Measurements from ENCODE around the gene ALKBH2. TPM values are rescaled to one million over a fixed set of nuclear protein-coding genes. Genes with fewer than 3 reads are reported as not detected.

ALKBH2 gene
- total RNA-seq, 1 donor from 2014 or later: 14.5 TPM

DNA sequence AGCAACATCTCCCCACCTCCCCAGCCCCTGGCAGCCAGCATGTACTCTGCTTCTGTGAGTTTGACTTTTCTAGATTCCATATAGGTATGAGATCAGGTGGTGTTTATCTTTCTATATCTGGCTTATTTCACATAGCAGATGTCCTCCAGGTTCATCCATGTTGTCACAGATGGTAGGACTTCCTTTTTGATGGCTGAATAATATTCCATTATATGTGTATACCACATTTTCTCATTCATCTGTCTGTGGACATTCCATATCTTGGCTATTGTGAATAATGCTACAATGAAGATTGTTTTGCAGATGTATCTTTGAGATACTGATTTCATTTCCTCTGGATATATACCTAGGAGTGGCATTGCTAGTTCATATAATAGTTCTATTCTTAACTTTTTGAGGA, 18.4 kb downstream of the ALKBH2 start:
- intact Hi-C loops (cut with DNase I): no loop called here
- TF ChIP-seq, protein P1, sequence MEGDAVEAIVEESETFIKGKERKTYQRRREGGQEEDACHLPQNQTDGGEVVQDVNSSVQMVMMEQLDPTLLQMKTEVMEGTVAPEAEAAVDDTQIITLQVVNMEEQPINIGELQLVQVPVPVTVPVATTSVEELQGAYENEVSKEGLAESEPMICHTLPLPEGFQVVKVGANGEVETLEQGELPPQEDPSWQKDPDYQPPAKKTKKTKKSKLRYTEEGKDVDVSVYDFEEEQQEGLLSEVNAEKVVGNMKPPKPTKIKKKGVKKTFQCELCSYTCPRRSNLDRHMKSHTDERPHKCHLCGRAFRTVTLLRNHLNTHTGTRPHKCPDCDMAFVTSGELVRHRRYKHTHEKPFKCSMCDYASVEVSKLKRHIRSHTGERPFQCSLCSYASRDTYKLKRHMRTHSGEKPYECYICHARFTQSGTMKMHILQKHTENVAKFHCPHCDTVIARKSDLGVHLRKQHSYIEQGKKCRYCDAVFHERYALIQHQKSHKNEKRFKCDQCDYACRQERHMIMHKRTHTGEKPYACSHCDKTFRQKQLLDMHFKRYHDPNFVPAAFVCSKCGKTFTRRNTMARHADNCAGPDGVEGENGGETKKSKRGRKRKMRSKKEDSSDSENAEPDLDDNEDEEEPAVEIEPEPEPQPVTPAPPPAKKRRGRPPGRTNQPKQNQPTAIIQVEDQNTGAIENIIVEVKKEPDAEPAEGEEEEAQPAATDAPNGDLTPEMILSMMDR (IDR thresholded peaks at IDR 0.05): no peak
- TF ChIP-seq POLR2A (IDR thresholded peaks at IDR 0.05) (no peak), POLR2AphosphoS5 (IDR thresholded peaks at IDR 0.05; ENCODE audit: insufficient read depth in 1 of 2, low read depth in 1 of 2) (no peak)
- Histone ChIP-seq H3K4me1 (no peaks in the 10 kb centered on the region), H3K4me3 (no peak overlapping the region), H3K27me3 (no peaks in the 10 kb centered on the region), H3K9me3 (no peaks in the 10 kb centered on the region), H3K36me3 (peaks cover 0 to 49% of the 10 kb centered on the region in 2 donors), H3K27ac (no peak overlapping the region)
- peak in 1 of 2 donors; percentile 16 for DNase-seq (ENCODE audit: extremely low spot score in 2 of 2)

- TF ChIP-seq POLR2AphosphoS5 (IDR thresholded peaks at IDR 0.05; ENCODE audit: insufficient read depth in 1 of 2, low read depth in 1 of 2) (no peak), POLR2A (IDR thresholded peaks at IDR 0.05) (no peak)
- TF ChIP-seq, protein P1 (IDR thresholded peaks at IDR 0.05): no peak
- H3K36me3 ChIP-seq: peaks cover 2 to 49% of the 10 kb centered on the region in 2 donors
- no peaks in the 10 kb centered on the region for H3K4me1 ChIP-seq
- H3K27me3 ChIP-seq: no peaks in the 10 kb centered on the region
- no peaks in the 10 kb centered on the region for H3K9me3 ChIP-seq
- intact Hi-C loops (cut with DNase I): no loop called here
- DNase-seq (ENCODE audit: extremely low spot score in 2 of 2): peak in 1 of 2 donors; percentile 67
- H3K27ac ChIP-seq: no peak overlapping the region
- no peak overlapping the region for H3K4me3 ChIP-seq
Measured at GRCh38 chr12:109069307-109070271, 23.7 kb downstream of the ALKBH2 start.

GRCh38 chr12:109065853-109066193, 27.4 kb downstream of the ALKBH2 start:
- Histone ChIP-seq H3K27me3 (no peaks in the 10 kb centered on the region), H3K36me3 (peaks cover 2 to 33% of the 10 kb centered on the region in 2 donors), H3K27ac (no peak overlapping the region), H3K4me3 (no peak overlapping the region), H3K4me1 (no peaks in the 10 kb centered on the region), H3K9me3 (no peaks in the 10 kb centered on the region)
- TF ChIP-seq POLR2A (IDR thresholded peaks at IDR 0.05) (no peak), POLR2AphosphoS5 (IDR thresholded peaks at IDR 0.05; ENCODE audit: insufficient read depth in 1 of 2, low read depth in 1 of 2) (no peak)
- TF ChIP-seq, protein P1 (IDR thresholded peaks at IDR 0.05): no peak
- intact Hi-C loops (cut with DNase I): no loop called here
- DNase-seq (ENCODE audit: extremely low spot score in 2 of 2): no peak

- TF ChIP-seq POLR2A (IDR thresholded peaks at IDR 0.05) (no peak), POLR2AphosphoS5 (IDR thresholded peaks at IDR 0.05; ENCODE audit: insufficient read depth in 1 of 2, low read depth in 1 of 2) (no peak)
- TF ChIP-seq, protein P1 (IDR thresholded peaks at IDR 0.05): no peak
- no peak overlapping the region for H3K27ac ChIP-seq
- no peaks in the 10 kb centered on the region for H3K4me1 ChIP-seq
- H3K9me3 ChIP-seq: no peaks in the 10 kb centered on the region
- no peaks in the 10 kb centered on the region for H3K27me3 ChIP-seq
- no peak for DNase-seq (ENCODE audit: extremely low spot score in 2 of 2)
- peaks cover 2 to 32% of the 10 kb centered on the region in 2 donors for H3K36me3 ChIP-seq
- intact Hi-C loops (cut with DNase I): no loop called here
- H3K4me3 ChIP-seq: no peak overlapping the region
Measured at GRCh38 chr12:109065154-109065852, 28.0 kb downstream of the ALKBH2 start.
